Measurements from ENCODE around the gene HAND2. TPM values are rescaled to one million over a fixed set of nuclear protein-coding genes. Genes with fewer than 3 reads are reported as not detected.

HAND2 gene
- total RNA-seq, 3 donors from 2014 or later (not counting 1 experiment from before 2014, with no cell fraction given) = not detected

DNA sequence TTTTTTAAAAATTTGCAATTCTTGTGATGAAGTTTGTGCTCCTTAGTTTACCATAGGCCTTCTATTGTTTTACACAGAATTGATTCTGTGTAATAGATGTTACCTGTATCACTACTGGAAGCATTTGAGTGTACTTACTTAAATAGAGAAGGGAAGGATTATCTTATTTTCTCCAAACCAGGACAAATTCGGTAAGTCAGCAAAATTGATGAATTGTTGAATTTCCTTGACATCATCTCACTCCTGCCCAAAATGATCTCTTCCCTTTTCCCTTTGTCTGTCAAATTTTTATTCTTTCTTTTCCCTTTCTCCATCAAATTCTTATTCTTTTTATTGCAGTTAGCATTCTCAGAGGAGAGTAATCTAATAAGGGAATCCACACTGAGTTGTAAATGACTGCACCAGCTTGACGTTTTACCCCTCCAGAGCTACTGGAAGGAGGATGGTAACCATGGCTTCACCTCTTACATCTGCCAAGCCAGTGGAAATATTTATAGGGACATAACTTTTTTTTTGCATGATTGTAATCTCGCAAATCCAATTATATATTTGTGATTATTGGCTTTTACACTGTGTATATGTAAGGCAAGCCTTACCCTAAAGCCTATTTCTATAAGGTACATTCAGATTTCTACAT lies 42.6 kb upstream of the HAND2 start:
- intact Hi-C loops (cut with micrococcal nuclease) = no loop called here
- 64% methylated on average over 2 of the region's 3 CpGs for WGBS (ENCODE audit: insufficient coverage)
- no peaks in the 10 kb centered on the region for H3K36me3 Mint-ChIP-seq
- no peak overlapping the region for H3K27ac Mint-ChIP-seq
- Histone ChIP-seq H3K27ac (ENCODE audit: low read length) (no peak overlapping the region), H3K27me3 (ENCODE audit: control insufficient read depth, insufficient read depth, low read length) (no peaks in the 10 kb centered on the region), H3K4me3 (ENCODE audit: low read length) (no peak overlapping the region), H3K9me3 (ENCODE audit: control insufficient read depth, insufficient read depth, low read length) (no peaks in the 10 kb centered on the region), H3K4me1 (ENCODE audit: control insufficient read depth, insufficient read depth, low read length) (no peaks in the 10 kb centered on the region), H3K36me3 (ENCODE audit: control insufficient read depth, insufficient read depth, low read length) (no peaks in the 10 kb centered on the region)
- TF ChIP-seq, protein P1, sequence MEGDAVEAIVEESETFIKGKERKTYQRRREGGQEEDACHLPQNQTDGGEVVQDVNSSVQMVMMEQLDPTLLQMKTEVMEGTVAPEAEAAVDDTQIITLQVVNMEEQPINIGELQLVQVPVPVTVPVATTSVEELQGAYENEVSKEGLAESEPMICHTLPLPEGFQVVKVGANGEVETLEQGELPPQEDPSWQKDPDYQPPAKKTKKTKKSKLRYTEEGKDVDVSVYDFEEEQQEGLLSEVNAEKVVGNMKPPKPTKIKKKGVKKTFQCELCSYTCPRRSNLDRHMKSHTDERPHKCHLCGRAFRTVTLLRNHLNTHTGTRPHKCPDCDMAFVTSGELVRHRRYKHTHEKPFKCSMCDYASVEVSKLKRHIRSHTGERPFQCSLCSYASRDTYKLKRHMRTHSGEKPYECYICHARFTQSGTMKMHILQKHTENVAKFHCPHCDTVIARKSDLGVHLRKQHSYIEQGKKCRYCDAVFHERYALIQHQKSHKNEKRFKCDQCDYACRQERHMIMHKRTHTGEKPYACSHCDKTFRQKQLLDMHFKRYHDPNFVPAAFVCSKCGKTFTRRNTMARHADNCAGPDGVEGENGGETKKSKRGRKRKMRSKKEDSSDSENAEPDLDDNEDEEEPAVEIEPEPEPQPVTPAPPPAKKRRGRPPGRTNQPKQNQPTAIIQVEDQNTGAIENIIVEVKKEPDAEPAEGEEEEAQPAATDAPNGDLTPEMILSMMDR (IDR thresholded peaks at IDR 0.05) = no peak
- ATAC-seq (no peak), DNase-seq (no peak)
- peaks cover 2 to 6% of the 10 kb centered on the region in 2 donors for H3K27me3 Mint-ChIP-seq (ENCODE audit: low read depth in 2 of 2)
- no peak overlapping the region for H3K4me3 Mint-ChIP-seq
- H3K9me3 Mint-ChIP-seq = peaks cover 0 to 2% of the 10 kb centered on the region in 2 donors
- H3K4me1 Mint-ChIP-seq = no peaks in the 10 kb centered on the region

DNA sequence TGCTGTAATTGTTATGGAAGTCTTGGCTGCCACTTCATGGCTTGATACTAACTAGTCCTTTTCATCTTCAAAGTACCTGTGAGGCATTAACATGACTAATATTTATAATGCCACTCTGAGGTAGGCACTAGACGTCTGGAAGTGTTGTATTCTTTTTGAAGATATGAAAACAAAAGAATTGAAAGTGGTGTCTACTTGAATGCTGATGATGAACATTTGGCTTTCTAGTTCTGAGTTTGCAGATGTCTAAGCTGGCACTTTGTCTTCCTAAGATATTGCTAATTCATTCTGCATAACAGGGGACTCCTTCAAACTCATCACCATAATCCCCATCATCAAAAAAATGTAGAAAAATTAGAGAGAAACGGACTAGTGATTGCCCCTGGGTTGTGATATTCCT lies 41.6 kb upstream of the HAND2 start:
- Histone ChIP-seq H3K9me3 (ENCODE audit: control insufficient read depth, insufficient read depth, low read length) (no peaks in the 10 kb centered on the region), H3K4me3 (ENCODE audit: low read length) (no peak overlapping the region), H3K4me1 (ENCODE audit: control insufficient read depth, insufficient read depth, low read length) (no peaks in the 10 kb centered on the region), H3K27ac (ENCODE audit: low read length) (no peak overlapping the region), H3K36me3 (ENCODE audit: control insufficient read depth, insufficient read depth, low read length) (no peaks in the 10 kb centered on the region), H3K27me3 (ENCODE audit: control insufficient read depth, insufficient read depth, low read length) (no peaks in the 10 kb centered on the region)
- no peak for DNase-seq
- H3K4me3 Mint-ChIP-seq = no peak overlapping the region
- 33% methylated on average over 1 of the region's 2 CpGs for WGBS (ENCODE audit: insufficient coverage)
- H3K4me1 Mint-ChIP-seq = no peaks in the 10 kb centered on the region
- no peaks in the 10 kb centered on the region for H3K36me3 Mint-ChIP-seq
- peaks cover 0 to 2% of the 10 kb centered on the region in 2 donors for H3K9me3 Mint-ChIP-seq
- no peak for ATAC-seq
- intact Hi-C loops (cut with micrococcal nuclease) = no loop called here
- no peak overlapping the region for H3K27ac Mint-ChIP-seq
- H3K27me3 Mint-ChIP-seq (ENCODE audit: low read depth in 2 of 2) = peaks cover 2 to 6% of the 10 kb centered on the region in 2 donors
- TF ChIP-seq, protein P1 (IDR thresholded peaks at IDR 0.05) = no peak

DNA sequence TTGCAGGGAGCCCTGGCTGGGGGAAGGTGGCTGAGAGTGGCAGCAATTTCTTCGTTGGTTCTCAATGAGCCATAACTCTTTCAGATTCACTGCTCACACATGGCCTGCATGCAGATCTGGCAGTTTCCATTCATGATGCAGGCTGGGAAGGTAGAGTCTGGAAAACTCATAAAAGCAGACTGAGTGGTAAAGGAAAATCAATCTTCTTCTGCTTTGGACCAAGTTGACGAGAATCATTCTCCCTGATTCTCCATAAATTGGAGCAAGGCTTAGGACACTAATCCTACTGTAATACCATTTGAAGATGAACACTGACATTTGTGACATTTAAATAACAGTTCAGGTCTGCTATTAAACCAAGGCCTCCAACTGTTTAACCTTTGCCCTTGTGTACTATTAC lies 35.3 kb upstream of the HAND2 start:
- no peak for DNase-seq

More for the DNA sequence above, 35.3 kb upstream of the HAND2 start:
- Mint-ChIP-seq H3K4me3 (no peak overlapping the region), H3K27ac (no peak overlapping the region), H3K27me3 (ENCODE audit: low read depth in 2 of 2) (peaks cover 0 to 2% of the 10 kb centered on the region in 2 donors), H3K4me1 (no peaks in the 10 kb centered on the region), H3K9me3 (no peaks in the 10 kb centered on the region), H3K36me3 (no peaks in the 10 kb centered on the region)
- Histone ChIP-seq H3K4me3 (ENCODE audit: low read length) (no peak overlapping the region), H3K9me3 (ENCODE audit: control insufficient read depth, insufficient read depth, low read length) (no peaks in the 10 kb centered on the region), H3K27ac (ENCODE audit: low read length) (no peak overlapping the region), H3K4me1 (ENCODE audit: control insufficient read depth, insufficient read depth, low read length) (no peaks in the 10 kb centered on the region), H3K27me3 (ENCODE audit: control insufficient read depth, insufficient read depth, low read length) (no peaks in the 10 kb centered on the region), H3K36me3 (ENCODE audit: control insufficient read depth, insufficient read depth, low read length) (no peaks in the 10 kb centered on the region)
- WGBS (ENCODE audit: insufficient coverage) = 83% methylated on average over 2 of the region's 2 CpGs
- intact Hi-C loops (cut with micrococcal nuclease) = no loop called here
- no peak for ATAC-seq
- TF ChIP-seq, protein P1 (IDR thresholded peaks at IDR 0.05) = no peak

Measured in natural killer cell (primary cell).